Coronary artery (tissue), 2 donors: Measurements from ENCODE around the gene INS.

Experiments
- DNase-seq: peaks from one replicate; pipeline ENCODE4 v3.0.0-alpha.2; 2017; ENCODE audit warnings: low spot score
- H3K27ac ChIP-seq, 2 donors: fragments of 200-600 bp; sonication (generic); one replicate each; pipeline ENCODE4 v1.5.1; 2016 to 2019
- H3K4me3 ChIP-seq: fragments of 200-600 bp; sonication (generic); 2 replicates; pipeline ENCODE4 v1.5.1; 2016; ENCODE audit warnings: mild to moderate bottlenecking, moderate library complexity
- TF ChIP-seq, protein P1 (sequence below): fragments of 200-600 bp; sonication (generic); IDR thresholded peaks from one replicate; pipeline ENCODE4 v1.5.1; 2019; ENCODE audit warnings: antibody characterized with exemption

INS gene

DNA sequence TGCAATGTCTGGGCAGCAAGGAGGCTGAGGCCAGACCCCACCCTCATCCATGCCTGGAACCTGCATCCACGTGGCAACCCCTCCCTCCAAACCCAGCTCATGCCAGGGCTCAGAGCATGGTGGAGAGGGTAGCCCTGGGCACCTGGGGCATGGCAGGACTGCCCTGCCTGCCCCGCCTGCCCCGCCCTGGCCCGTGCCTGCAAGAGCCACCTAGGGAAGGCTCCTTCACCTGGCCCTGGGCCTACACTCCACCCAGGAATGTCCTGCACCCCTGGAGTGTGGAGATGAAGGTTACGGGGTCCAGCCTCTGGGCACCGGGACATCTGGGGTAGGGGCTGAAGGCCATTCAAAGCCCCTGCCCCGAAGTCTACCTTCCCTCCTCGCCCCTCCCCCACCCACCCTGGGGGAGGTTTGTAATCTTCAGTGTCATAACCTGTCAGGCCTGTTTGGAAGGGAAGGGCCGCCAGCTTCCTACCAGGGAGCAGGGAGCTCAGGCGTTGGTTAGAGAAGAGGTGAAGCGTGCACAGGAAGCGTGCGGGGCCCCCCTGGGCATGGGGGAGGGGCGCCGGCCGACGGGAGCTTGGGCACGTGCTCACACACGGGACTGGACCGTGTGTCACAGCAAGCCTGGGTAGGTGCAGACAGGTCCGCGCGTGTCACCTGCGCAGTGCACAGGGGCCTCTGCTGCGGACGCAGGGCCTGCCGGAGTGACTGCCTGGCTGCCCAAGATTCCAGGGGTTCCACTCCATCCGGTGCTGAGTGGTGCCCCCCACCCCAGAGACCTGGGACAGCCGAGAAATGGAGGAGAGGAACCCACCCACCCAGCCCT lies 41.3 kb upstream of the INS start:
- TF ChIP-seq, protein P1, sequence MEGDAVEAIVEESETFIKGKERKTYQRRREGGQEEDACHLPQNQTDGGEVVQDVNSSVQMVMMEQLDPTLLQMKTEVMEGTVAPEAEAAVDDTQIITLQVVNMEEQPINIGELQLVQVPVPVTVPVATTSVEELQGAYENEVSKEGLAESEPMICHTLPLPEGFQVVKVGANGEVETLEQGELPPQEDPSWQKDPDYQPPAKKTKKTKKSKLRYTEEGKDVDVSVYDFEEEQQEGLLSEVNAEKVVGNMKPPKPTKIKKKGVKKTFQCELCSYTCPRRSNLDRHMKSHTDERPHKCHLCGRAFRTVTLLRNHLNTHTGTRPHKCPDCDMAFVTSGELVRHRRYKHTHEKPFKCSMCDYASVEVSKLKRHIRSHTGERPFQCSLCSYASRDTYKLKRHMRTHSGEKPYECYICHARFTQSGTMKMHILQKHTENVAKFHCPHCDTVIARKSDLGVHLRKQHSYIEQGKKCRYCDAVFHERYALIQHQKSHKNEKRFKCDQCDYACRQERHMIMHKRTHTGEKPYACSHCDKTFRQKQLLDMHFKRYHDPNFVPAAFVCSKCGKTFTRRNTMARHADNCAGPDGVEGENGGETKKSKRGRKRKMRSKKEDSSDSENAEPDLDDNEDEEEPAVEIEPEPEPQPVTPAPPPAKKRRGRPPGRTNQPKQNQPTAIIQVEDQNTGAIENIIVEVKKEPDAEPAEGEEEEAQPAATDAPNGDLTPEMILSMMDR = no peak
- H3K27ac ChIP-seq = no peak overlapping the region
- H3K4me3 ChIP-seq = no peak overlapping the region
- no peak for DNase-seq

DNA sequence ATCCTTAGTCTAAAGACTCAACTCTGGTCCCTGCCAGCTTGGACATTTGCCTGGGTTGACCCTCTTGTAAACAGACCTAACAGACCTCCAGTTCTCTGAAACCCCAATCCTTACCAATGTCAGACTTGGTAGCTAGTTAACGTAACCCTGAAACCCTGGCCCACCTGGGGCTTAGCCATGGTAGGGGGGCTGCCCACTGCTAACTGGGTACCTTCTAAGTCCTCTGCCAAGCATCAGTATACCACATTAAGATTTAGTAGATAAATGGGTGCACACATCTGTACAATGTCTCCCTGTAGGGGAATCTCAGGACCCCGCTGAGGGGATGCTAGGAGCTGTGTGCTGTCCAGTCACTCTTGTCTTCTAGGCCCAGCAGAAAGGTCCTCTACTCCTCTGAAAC lies 40.5 kb upstream of the INS start:
- TF ChIP-seq, protein P1 = no peak
- no peak overlapping the region for H3K27ac ChIP-seq
- no peak for DNase-seq

DNA sequence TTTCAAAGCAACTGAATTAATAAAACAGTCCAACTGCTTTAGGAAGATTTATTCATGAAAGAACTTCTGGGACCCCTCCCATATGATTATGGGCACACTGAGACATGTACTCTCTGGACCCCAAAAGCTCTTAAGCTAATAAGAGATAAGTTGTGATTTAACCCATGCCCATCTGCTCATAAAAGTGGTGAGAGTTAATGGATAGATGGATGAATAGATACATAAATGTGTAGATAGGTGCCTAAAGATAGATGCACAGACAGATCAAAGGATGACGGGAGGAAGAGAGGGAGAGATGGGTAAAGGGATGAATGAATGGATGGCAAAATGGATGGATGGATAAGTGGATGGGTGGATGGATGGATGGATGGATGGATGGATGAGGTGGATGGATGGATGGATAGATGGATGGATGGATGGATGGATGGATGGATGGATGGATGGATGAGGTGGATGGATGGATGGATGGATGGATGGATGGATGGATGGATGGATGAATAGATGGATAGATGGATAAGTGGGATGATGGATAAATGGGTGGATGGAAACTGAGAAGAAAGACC lies 40.0 kb upstream of the INS start:
- no peak for DNase-seq
- H3K4me3 ChIP-seq = no peak overlapping the region

More for the DNA sequence above, 40.5 kb upstream of the INS start:
- no peak overlapping the region for H3K4me3 ChIP-seq

DNA sequence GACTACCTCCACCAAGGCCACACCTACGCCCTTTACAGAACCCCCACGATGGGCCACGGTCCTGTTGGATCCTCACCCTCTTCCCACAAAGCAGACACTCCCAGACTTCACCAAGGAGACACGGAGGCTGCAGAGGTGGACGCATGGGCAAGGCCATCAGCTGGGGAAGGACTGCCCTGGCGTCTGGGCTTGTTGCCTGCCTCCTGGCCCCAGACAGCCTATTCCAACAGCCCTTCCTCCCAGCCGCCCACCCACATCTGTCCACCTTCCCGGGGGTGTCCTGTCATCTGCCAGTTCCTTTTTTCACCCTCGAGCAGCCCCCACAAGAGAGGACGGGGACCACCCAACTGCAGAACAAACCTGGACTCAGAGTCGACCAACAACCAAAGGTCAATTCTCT lies 39.5 kb upstream of the INS start:
- no peak for DNase-seq

More for the DNA sequence above, 40.0 kb upstream of the INS start:
- TF ChIP-seq, protein P1 = no peak
- H3K27ac ChIP-seq = no peak overlapping the region

DNA sequence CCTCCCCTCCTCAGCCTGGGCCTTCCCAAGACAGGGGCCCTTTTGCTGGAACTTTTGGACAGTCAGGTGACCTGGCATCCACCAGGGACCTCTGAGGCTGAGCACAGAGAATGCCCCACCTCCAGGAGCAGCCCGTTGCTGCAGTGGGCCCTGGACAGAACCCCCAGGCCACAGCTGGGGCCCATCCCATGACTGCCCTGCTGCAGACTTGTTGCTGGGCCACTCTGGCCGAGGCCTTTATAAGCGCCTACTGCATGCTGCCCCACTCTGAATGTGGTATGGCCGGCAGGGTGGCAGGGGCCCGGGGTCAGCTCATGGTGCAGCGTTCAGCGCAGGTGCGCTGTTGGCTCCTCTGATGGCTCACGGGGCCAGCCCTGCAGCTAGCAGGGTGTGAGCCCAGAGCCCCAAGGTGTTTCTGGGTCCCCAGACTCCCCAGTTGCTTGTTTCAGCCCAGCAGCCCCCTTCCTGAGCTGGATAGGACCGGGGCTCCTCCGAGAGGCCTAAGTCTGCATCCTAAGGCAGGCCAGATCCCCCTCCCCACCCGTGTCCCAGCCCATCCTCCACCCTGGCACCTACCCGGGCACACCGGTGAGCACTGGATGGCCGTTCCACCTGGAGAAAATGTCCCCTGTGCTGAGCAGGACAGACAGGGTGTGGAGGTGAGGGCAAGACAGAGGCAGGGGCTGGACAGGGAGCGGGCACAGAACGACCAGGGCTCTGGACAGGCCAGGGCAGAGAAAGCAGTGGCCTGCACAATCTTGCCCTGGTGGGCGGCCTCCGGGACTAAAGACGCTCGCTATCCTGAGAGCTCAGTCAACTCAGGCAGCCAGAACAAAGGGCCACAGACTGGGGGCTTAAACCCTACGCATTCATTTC lies 38.7 kb upstream of the INS start:
- H3K27ac ChIP-seq = no peak overlapping the region
- TF ChIP-seq, protein P1 = no peak
- no peak overlapping the region for H3K4me3 ChIP-seq
- no peak for DNase-seq

More for the DNA sequence above, 39.5 kb upstream of the INS start:
- no peak overlapping the region for H3K4me3 ChIP-seq
- H3K27ac ChIP-seq = no peak overlapping the region
- TF ChIP-seq, protein P1 = no peak

DNA sequence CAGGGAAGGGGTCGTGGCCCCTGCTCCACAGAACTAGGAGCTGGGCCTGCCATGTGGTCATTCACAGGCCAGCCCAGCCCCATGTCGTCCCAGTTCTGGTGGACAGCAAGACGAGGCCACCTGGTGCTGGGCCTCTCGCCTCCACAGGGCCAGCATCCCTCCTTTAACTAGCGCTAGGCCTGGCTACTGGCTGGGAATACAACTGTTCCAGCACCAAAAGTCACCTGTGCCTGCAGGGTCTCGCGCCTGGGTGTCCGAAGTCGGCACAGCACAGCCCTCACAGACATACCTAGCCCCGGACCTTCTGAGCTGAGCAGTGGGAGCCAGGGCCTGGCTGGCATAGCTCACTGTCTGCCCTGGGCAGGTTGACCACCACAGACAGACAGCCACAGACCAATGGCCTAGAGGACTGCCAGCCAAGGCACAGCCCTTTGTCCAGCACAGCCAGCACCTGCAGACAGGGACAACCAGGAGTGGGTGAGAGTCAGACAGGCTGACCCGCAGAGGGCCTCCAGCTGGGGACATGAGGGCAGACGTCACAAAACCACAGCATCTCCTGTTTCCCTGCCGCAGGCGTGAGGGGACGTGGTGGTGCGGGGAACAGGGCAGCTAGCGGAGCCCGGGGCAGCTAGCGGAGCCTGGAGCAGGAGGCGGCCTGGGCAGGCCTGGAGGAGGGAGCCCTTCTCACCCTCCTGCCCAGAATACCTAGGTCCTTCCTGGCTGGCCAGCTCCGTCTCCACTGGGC lies 37.8 kb upstream of the INS start:
- TF ChIP-seq, protein P1 = no peak
- Histone ChIP-seq H3K27ac (no peak overlapping the region), H3K4me3 (no peak overlapping the region)
- DNase-seq = no peak
